Measurements from ENCODE around the gene GLIS1.

- TF ChIP-seq CTCF (conservative IDR thresholded peaks at IDR 0.05) (no peak), ZFX (IDR thresholded peaks at IDR 0.05) (no peak)
These were observed 134.6 kb downstream of the GLIS1 start for GRCh38 chr1:53604291-53604919.
